Measurements from ENCODE around the gene GNG2.

- TF ChIP-seq CTCF (IDR thresholded peaks at IDR 0.05; ENCODE audit: low read depth, low read length, poor library complexity, severe bottlenecking), result no peak
- no peak for TF ChIP-seq EZH2phosphoT487 (IDR thresholded peaks at IDR 0.05; ENCODE audit: borderline replicate concordance, low read length)
Observed at GRCh38 chr14:51867741-51868140, 7.3 kb downstream of the GNG2 start.
